ENCODE data around the gene EDEM3.

EDEM3 gene

DNA sequence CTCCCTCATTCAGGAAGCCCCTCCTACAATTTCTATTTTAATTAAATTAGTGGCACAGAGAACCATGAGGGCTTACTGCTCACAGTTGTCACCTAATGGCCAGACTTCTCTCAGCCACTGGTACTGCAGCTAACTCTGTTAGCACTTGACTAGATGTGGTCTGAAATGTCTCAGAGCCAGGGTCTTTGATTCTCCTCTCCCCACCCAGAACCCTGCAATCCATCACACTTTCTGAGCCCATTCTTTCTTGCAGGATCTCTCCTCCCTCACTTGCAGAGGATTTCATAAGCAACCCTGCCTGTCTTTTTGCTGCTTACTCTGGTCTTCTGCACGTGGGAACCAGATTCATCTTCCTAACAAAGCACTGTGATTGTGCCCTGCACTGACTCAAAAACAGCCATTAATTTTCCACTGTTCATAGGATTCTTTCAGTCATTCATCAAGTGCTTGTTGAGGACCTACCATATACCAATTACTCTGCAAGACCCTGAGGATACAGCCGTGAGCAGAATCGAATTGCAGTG lies 108.4 kb downstream of the EDEM3 start:
- Histone ChIP-seq H3K9me3 (ENCODE audit: control insufficient read depth, low read depth, low read length) (no peaks in the 10 kb centered on the region), H3K9ac (ENCODE audit: low read length) (no peak overlapping the region), H3K36me3 (ENCODE audit: control insufficient read depth, low read depth, low read length) (no peaks in the 10 kb centered on the region), H3K27ac (ENCODE audit: low read length) (no peak overlapping the region), H3K27me3 (ENCODE audit: control insufficient read depth, insufficient read depth, low read length) (no peaks in the 10 kb centered on the region), H3K4me1 (ENCODE audit: control insufficient read depth, low read depth, low read length) (no peaks in the 10 kb centered on the region), H3K4me3 (ENCODE audit: low read length) (no peak overlapping the region)

DNA sequence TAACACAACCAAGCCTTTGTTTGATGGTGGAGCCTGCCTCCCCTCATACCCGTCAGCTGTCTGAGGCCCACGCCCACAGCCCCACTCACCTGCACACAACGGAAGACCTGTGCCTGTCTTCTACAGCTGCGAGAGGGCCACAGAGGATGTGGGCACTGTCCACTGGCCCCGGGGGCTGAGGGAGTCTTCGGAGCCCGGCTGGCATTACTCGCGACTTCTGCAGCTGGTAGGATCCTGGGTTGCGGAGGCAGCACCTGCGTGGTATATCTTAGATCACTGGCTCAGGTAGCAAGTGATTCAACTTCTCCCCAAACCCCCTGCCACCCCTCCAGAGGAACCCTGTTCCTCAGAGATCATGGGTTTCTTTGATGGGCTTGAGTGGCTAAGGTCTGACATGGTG lies 109.9 kb downstream of the EDEM3 start:
- Histone ChIP-seq H3K9me3 (ENCODE audit: control insufficient read depth, low read depth, low read length) (no peaks in the 10 kb centered on the region), H3K9ac (ENCODE audit: low read length) (no peak overlapping the region), H3K36me3 (ENCODE audit: control insufficient read depth, low read depth, low read length) (no peaks in the 10 kb centered on the region), H3K4me1 (ENCODE audit: control insufficient read depth, low read depth, low read length) (no peaks in the 10 kb centered on the region), H3K27ac (ENCODE audit: low read length) (no peak overlapping the region), H3K27me3 (ENCODE audit: control insufficient read depth, insufficient read depth, low read length) (no peaks in the 10 kb centered on the region), H3K4me3 (ENCODE audit: low read length) (no peak overlapping the region)

DNA sequence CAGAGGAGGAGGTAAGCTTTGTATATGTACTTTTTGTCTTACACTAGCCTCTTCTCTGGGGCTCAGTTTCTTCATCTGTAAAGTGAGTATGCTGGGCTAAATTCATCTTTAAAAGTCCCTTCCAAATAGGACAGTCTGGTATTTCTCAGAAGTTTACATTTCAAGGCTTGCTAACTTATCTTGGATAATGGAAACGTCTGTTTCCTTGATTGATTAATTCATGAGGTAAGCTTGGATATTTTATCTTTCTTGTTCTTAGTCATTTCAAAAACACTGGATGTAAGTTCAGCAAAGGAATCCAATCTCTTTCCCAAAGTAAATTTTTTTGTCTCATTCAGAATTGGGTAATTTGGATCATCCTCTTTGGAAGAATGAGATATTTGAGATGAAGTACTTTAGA lies 111.0 kb downstream of the EDEM3 start:
- Histone ChIP-seq H3K27ac (ENCODE audit: low read length) (no peak overlapping the region), H3K4me3 (ENCODE audit: low read length) (no peak overlapping the region), H3K36me3 (ENCODE audit: control insufficient read depth, low read depth, low read length) (no peaks in the 10 kb centered on the region), H3K4me1 (ENCODE audit: control insufficient read depth, low read depth, low read length) (no peaks in the 10 kb centered on the region), H3K9ac (ENCODE audit: low read length) (no peak overlapping the region), H3K27me3 (ENCODE audit: control insufficient read depth, insufficient read depth, low read length) (no peaks in the 10 kb centered on the region), H3K9me3 (ENCODE audit: control insufficient read depth, low read depth, low read length) (no peaks in the 10 kb centered on the region)

DNA sequence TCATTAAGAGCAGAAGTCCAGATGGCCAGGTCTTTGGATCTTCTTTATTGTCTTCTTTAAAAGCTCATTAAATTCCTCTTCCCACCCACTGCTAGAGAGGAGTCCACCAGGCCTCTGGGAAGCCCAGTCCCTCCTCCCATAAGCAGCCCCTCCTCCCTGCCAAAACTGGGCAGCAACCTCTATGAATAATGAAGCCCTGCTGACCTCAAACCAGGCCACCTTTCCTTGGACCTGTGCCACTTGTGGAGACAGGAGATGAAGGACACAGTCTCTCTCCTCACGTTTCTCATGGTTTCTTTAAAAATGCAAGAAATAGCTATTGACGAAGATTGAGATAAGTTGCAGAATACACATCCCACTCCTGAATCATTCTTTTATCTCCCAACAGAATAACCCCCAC lies 112.8 kb downstream of the EDEM3 start:
- H3K9me3 ChIP-seq (ENCODE audit: control insufficient read depth, low read depth, low read length), result no peaks in the 10 kb centered on the region
- no peak overlapping the region for H3K9ac ChIP-seq (ENCODE audit: low read length)
- no peak overlapping the region for H3K27ac ChIP-seq (ENCODE audit: low read length)
- H3K36me3 ChIP-seq (ENCODE audit: control insufficient read depth, low read depth, low read length), result no peaks in the 10 kb centered on the region
- H3K4me3 ChIP-seq (ENCODE audit: low read length), result no peak overlapping the region
- no peaks in the 10 kb centered on the region for H3K4me1 ChIP-seq (ENCODE audit: control insufficient read depth, low read depth, low read length)
- no peaks in the 10 kb centered on the region for H3K27me3 ChIP-seq (ENCODE audit: control insufficient read depth, insufficient read depth, low read length)

DNA sequence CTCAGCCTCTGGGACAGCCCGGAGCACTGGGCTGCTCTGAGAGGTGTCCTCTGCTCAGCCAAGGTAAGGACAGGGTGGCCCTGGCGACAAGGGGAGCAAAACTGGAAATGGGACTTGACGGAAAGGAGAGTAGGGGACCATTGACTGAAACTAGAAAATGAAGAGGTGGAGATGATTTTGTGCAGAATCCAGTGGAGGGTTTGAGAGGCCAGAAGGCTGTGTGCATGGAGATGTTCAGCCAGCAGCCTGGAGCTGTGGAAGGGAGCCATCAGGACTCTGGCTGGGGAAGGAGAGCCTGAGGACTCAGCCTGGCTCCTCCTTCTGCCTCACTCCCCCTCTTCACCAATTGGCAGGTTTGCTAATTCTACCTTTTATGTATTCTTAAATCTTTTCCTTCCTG lies 114.2 kb downstream of the EDEM3 start:
- no peak overlapping the region for H3K9ac ChIP-seq (ENCODE audit: low read length)
- no peaks in the 10 kb centered on the region for H3K27me3 ChIP-seq (ENCODE audit: control insufficient read depth, insufficient read depth, low read length)
- no peak overlapping the region for H3K4me3 ChIP-seq (ENCODE audit: low read length)
- H3K36me3 ChIP-seq (ENCODE audit: control insufficient read depth, low read depth, low read length), result no peaks in the 10 kb centered on the region
- no peaks in the 10 kb centered on the region for H3K9me3 ChIP-seq (ENCODE audit: control insufficient read depth, low read depth, low read length)
- no peak overlapping the region for H3K27ac ChIP-seq (ENCODE audit: low read length)
- no peaks in the 10 kb centered on the region for H3K4me1 ChIP-seq (ENCODE audit: control insufficient read depth, low read depth, low read length)
